ENCODE measurements around the gene PDZD2. TPM values are rescaled to one million over a fixed set of nuclear protein-coding genes. Genes with fewer than 3 reads are reported as not detected.

PDZD2 gene
- total and polyA plus RNA-seq, 2 experiments from 2014 or later, result 0.21 TPM; not detected in 1

DNA sequence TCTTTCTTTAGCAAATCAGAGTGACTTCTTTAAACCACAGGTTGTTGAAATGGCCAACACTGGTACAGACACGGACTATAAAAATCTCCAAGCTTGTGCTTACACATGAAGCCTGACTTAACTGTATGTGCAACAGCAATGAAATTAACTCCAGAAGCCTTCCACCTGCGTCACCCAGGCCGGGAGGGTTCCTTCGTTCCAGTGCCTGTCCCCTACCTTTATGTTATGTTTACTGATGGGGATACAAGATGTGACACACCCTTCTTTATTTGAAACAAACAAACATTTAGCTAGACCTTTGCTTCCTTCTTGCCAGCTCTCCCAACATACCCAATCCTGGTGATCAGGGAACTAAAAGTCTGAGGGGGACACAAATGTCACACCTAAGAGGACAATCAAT, 469.2 kb downstream of the PDZD2 start:
- H3K27me3 ChIP-seq (replicated peaks; ENCODE audit: insufficient read depth), result no peaks in the 10 kb centered on the region
- H3K4me2 ChIP-seq (ENCODE audit: unreplicated experiment), result no peak overlapping the region
- peaks cover 39% of the 10 kb centered on the region for H3F3A ChIP-seq (ENCODE audit: insufficient read depth)
- 75 to 82% methylated on average over 4 of the region's 4 CpGs for WGBS, 2 experiments (ENCODE audit: low coverage in 1 of 2, low lambda C conversion rate in 2 of 2, missing lambda C conversion rate in 2 of 2)
- no peak overlapping the region for H3K9ac ChIP-seq
- 0 out of 2 replicates have a peak, but pooled peaks cover 5% of the 10 kb centered on the region for H4K20me1 ChIP-seq (ENCODE audit: insufficient read depth)
- no peak overlapping the region for H3K4me3 ChIP-seq
- peaks cover 65% of the 10 kb centered on the region for H3K36me3 ChIP-seq (ENCODE audit: low read depth)
- H3K27ac ChIP-seq, result no peak overlapping the region
- TF ChIP-seq EZH2phosphoT487 (IDR thresholded peaks at IDR 0.05; ENCODE audit: insufficient read depth, low read depth) (no peak), EZH2 (IDR thresholded peaks at IDR 0.05; ENCODE audit: insufficient read depth, poor library complexity, severe bottlenecking) (no peak)
- DNase-seq, result no peak
- H3K9me3 ChIP-seq (ENCODE audit: low read depth), result no peaks in the 10 kb centered on the region
- no peak overlapping the region for H2AFZ ChIP-seq
- 0 out of 2 replicates have a peak, but pooled peaks cover 6% of the 10 kb centered on the region for H3K4me1 ChIP-seq (ENCODE audit: insufficient read depth)
- in situ Hi-C loops (cut with MboI), result no loop called here
- H3K9me2 ChIP-seq (ENCODE audit: insufficient read depth), result no peaks in the 10 kb centered on the region
- H3K79me2 ChIP-seq (ENCODE audit: insufficient read depth), result peaks cover 79% of the 10 kb centered on the region

GRCh38 chr5:32109236-32109635, 470.3 kb downstream of the PDZD2 start:
- Histone ChIP-seq H3K27ac (peak overlapping the region; percentile 44), H3K4me2 (ENCODE audit: unreplicated experiment) (no peak overlapping the region), H3K4me1 (ENCODE audit: insufficient read depth) (0 out of 2 replicates have a peak, but pooled peaks cover 6% of the 10 kb centered on the region), H3K79me2 (ENCODE audit: insufficient read depth) (peaks cover 90% of the 10 kb centered on the region), H3K4me3 (no peak overlapping the region), H3K36me3 (ENCODE audit: low read depth) (peaks cover 60% of the 10 kb centered on the region), H3K9me3 (ENCODE audit: low read depth) (no peaks in the 10 kb centered on the region), H3K27me3 (replicated peaks; ENCODE audit: insufficient read depth) (no peaks in the 10 kb centered on the region), H2AFZ (no peak overlapping the region), H3K9ac (no peak overlapping the region), H4K20me1 (ENCODE audit: insufficient read depth) (0 out of 2 replicates have a peak, but pooled peaks cover 5% of the 10 kb centered on the region), H3F3A (ENCODE audit: insufficient read depth) (peaks cover 39% of the 10 kb centered on the region), H3K9me2 (ENCODE audit: insufficient read depth) (no peaks in the 10 kb centered on the region)
- TF ChIP-seq EZH2 (IDR thresholded peaks at IDR 0.05; ENCODE audit: insufficient read depth, poor library complexity, severe bottlenecking) (no peak), EZH2phosphoT487 (IDR thresholded peaks at IDR 0.05; ENCODE audit: insufficient read depth, low read depth) (no peak)
- 24 to 25% methylated on average over 10 of the region's 10 CpGs for WGBS, 2 experiments (ENCODE audit: low coverage in 1 of 2, low lambda C conversion rate in 2 of 2, missing lambda C conversion rate in 2 of 2)
- in situ Hi-C loops (cut with MboI), result no loop called here
- peak; percentile 92 for DNase-seq

GRCh38 chr5:32110111-32110696, 471.3 kb downstream of the PDZD2 start:
- Histone ChIP-seq H3K36me3 (ENCODE audit: low read depth) (peaks cover 51% of the 10 kb centered on the region), H3K4me2 (ENCODE audit: unreplicated experiment) (no peak overlapping the region), H3K4me3 (no peak overlapping the region), H4K20me1 (ENCODE audit: insufficient read depth) (0 out of 2 replicates have a peak, but pooled peaks cover 5% of the 10 kb centered on the region), H3K27ac (no peak overlapping the region), H3F3A (ENCODE audit: insufficient read depth) (peaks cover 39% of the 10 kb centered on the region), H3K9me2 (ENCODE audit: insufficient read depth) (no peaks in the 10 kb centered on the region), H3K4me1 (ENCODE audit: insufficient read depth) (0 out of 2 replicates have a peak, but pooled peaks cover 6% of the 10 kb centered on the region), H3K9me3 (ENCODE audit: low read depth) (no peaks in the 10 kb centered on the region), H3K27me3 (replicated peaks; ENCODE audit: insufficient read depth) (no peaks in the 10 kb centered on the region), H2AFZ (no peak overlapping the region), H3K79me2 (ENCODE audit: insufficient read depth) (peaks cover 94% of the 10 kb centered on the region), H3K9ac (no peak overlapping the region)
- TF ChIP-seq EZH2 (IDR thresholded peaks at IDR 0.05; ENCODE audit: insufficient read depth, poor library complexity, severe bottlenecking), result no peak
- no peak for TF ChIP-seq EZH2phosphoT487 (IDR thresholded peaks at IDR 0.05; ENCODE audit: insufficient read depth, low read depth)
- 81% methylated on average over 5 of the region's 5 CpGs for WGBS, 2 experiments (ENCODE audit: low coverage in 1 of 2, low lambda C conversion rate in 2 of 2, missing lambda C conversion rate in 2 of 2)
- DNase-seq, result no peak
- in situ Hi-C loops (cut with MboI), result no loop called here

DNA sequence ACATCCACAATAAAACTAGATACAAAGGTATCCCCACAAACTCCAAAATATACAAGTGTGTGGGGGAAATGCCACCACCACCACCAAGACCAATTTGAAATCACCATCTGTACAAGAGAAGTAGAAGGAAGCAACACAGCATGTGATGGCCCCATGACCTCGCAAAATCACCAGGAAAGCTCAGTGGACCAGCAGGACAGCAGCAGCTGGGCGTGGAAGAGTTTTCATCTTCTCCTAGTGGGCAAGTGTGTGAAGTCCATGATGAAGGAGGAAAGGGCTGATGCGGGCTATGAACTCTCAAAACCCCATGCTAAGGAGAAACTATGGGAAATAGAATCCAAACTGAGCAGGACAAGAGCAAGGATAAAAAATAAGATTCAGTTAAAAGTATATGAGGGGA, 477.1 kb downstream of the PDZD2 start:
- H3K4me2 ChIP-seq (ENCODE audit: unreplicated experiment), result no peak overlapping the region
- H3K4me1 ChIP-seq (ENCODE audit: insufficient read depth), result peaks cover 17% of the 10 kb centered on the region
- TF ChIP-seq EZH2phosphoT487 (IDR thresholded peaks at IDR 0.05; ENCODE audit: insufficient read depth, low read depth) (no peak), EZH2 (IDR thresholded peaks at IDR 0.05; ENCODE audit: insufficient read depth, poor library complexity, severe bottlenecking) (no peak)
- 96 to 98% methylated on average over 3 of the region's 3 CpGs for WGBS, 2 experiments (ENCODE audit: low coverage in 1 of 2, low lambda C conversion rate in 2 of 2, missing lambda C conversion rate in 2 of 2)
- peaks cover 10% of the 10 kb centered on the region; the same call in 1 of the 2 replicates for H4K20me1 ChIP-seq (ENCODE audit: insufficient read depth)
- DNase-seq, result peak; percentile 21
- in situ Hi-C loops (cut with MboI), result no loop called here
- H3K27me3 ChIP-seq (replicated peaks; ENCODE audit: insufficient read depth), result no peaks in the 10 kb centered on the region
- H3K9me3 ChIP-seq (ENCODE audit: low read depth), result no peaks in the 10 kb centered on the region
- no peak overlapping the region for H3K27ac ChIP-seq
- peaks cover 100% of the 10 kb centered on the region for H3K79me2 ChIP-seq (ENCODE audit: insufficient read depth)
- H3K9me2 ChIP-seq (ENCODE audit: insufficient read depth), result no peaks in the 10 kb centered on the region
- no peak overlapping the region for H3K4me3 ChIP-seq
- H3K36me3 ChIP-seq (ENCODE audit: low read depth), result peaks cover 31% of the 10 kb centered on the region
- no peak overlapping the region for H2AFZ ChIP-seq
- H3F3A ChIP-seq (ENCODE audit: insufficient read depth), result peaks cover 38% of the 10 kb centered on the region
- no peak overlapping the region for H3K9ac ChIP-seq
